Lower lobe of right lung (tissue), 2 donors: Measurements from ENCODE around the gene TTC7B. TPM values are rescaled to one million over a fixed set of nuclear protein-coding genes. Genes with fewer than 3 reads are reported as not detected.
A peak's percentile ranks its signal among the peaks of the same experiment; 100 is the strongest.

ENCODE experiments used
- ATAC-seq, 2 donors: fragments of 200-7000 bp; cut with Tn5 transposase; one replicate each; pipeline ENCODE4 v1.9.1; 2020 to 2022; ENCODE audit warnings: mild to moderate bottlenecking in 2 of 2, moderate library complexity in 2 of 2
- DNase-seq: peaks from one replicate; pipeline ENCODE4 v3.0.0-alpha.2; 2020
- H3K27ac ChIP-seq: fragments of 200-600 bp; one replicate; pipeline ENCODE4 v1.8.0; 2022
- H3K27me3 ChIP-seq: fragments of 200-600 bp; one replicate; pipeline ENCODE4 v1.8.0; 2022; ENCODE audit warnings: low read depth
- H3K36me3 ChIP-seq: fragments of 200-600 bp; one replicate; pipeline ENCODE4 v1.8.0; 2022; ENCODE audit warnings: mild to moderate bottlenecking
- H3K4me1 ChIP-seq: fragments of 200-600 bp; one replicate; pipeline ENCODE4 v1.8.0; 2022
- H3K4me3 ChIP-seq: fragments of 200-600 bp; one replicate; pipeline ENCODE4 v1.8.0; 2022; ENCODE audit warnings: mild to moderate bottlenecking
- H3K9me3 ChIP-seq: fragments of 200-600 bp; one replicate; pipeline ENCODE4 v1.8.0; 2022
- CTCF ChIP-seq: fragments of 200-600 bp; IDR thresholded peaks from one replicate; pipeline ENCODE4 v1.8.0; 2022; ENCODE audit warnings: antibody characterized with exemption, mild to moderate bottlenecking
- intact Hi-C: fragments of 100-400 bp; cut with DNase I; formaldehyde crosslinking; loops from one replicate; pipeline ENCODE4 v1.11.0; 2022
- total RNA-seq: library from RNA; stranded (reverse); fragmentation: NEBNext Ultra II Directional; extraction: Animal tissue kit (Norgen Biotek cat#: 25700); gene quantifications from one replicate; pipeline ENCODE4 v1.2.1, GENCODE V29; 2021
- donor health status: DM: no; HTN: yes; CAD: no; lungs with severe emphysema.

Gene TTC7B
- total RNA-seq, 1 donor from 2014 or later, result 54.1 TPM

- no peaks in the 10 kb centered on the region for H3K9me3 ChIP-seq
- H3K27me3 ChIP-seq, result no peaks in the 10 kb centered on the region
- ATAC-seq (no peak), DNase-seq (no peak)
- no peak overlapping the region for H3K4me3 ChIP-seq
- intact Hi-C loops, result no loop called here
- no peak overlapping the region for H3K27ac ChIP-seq
- no peaks in the 10 kb centered on the region for H3K4me1 ChIP-seq
- H3K36me3 ChIP-seq, result peaks cover 17% of the 10 kb centered on the region
- TF ChIP-seq CTCF, result no peak
These were observed 234.5 kb downstream of the TTC7B start for GRCh38 chr14:90581745-90582144.

- Histone ChIP-seq H3K4me3 (no peak overlapping the region), H3K27ac (no peak overlapping the region), H3K9me3 (no peaks in the 10 kb centered on the region), H3K36me3 (peaks cover 17% of the 10 kb centered on the region), H3K4me1 (no peaks in the 10 kb centered on the region), H3K27me3 (no peaks in the 10 kb centered on the region)
- intact Hi-C loops, result no loop called here
- DNase-seq, result no peak
- ATAC-seq, result no peak
- TF ChIP-seq CTCF, result no peak
These were observed 235.6 kb downstream of the TTC7B start for GRCh38 chr14:90580377-90581335.

GRCh38 chr14:90579816-90580215 is 236.4 kb downstream of the TTC7B start:
- Histone ChIP-seq H3K27ac (no peak overlapping the region), H3K4me3 (no peak overlapping the region), H3K4me1 (no peaks in the 10 kb centered on the region), H3K36me3 (peaks cover 17% of the 10 kb centered on the region), H3K27me3 (no peaks in the 10 kb centered on the region), H3K9me3 (no peaks in the 10 kb centered on the region)
- DNase-seq (no peak), ATAC-seq (no peak)
- intact Hi-C loops, result no loop called here
- no peak for TF ChIP-seq CTCF

- intact Hi-C loops, result no loop called here
- peak overlapping the region; percentile 18 for H3K27ac ChIP-seq
- DNase-seq (no peak), ATAC-seq (no peak)
- H3K27me3 ChIP-seq, result no peaks in the 10 kb centered on the region
- peaks cover 17% of the 10 kb centered on the region for H3K36me3 ChIP-seq
- no peak for TF ChIP-seq CTCF
- H3K9me3 ChIP-seq, result no peaks in the 10 kb centered on the region
- no peaks in the 10 kb centered on the region for H3K4me1 ChIP-seq
- H3K4me3 ChIP-seq, result no peak overlapping the region
These were observed 237.1 kb downstream of the TTC7B start for GRCh38 chr14:90579088-90579487.

GRCh38 chr14:90578283-90578985 is 237.8 kb downstream of the TTC7B start:
- intact Hi-C loops, result no loop called here
- peak overlapping the region; percentile 74 for H3K27ac ChIP-seq
- no peak for ATAC-seq

More at GRCh38 chr14:90578283-90578985, 237.8 kb downstream of the TTC7B start:
- TF ChIP-seq CTCF, result no peak
- Histone ChIP-seq H3K4me3 (no peak overlapping the region), H3K9me3 (no peaks in the 10 kb centered on the region), H3K27me3 (no peaks in the 10 kb centered on the region), H3K4me1 (no peaks in the 10 kb centered on the region), H3K36me3 (peaks cover 17% of the 10 kb centered on the region)
- DNase-seq, result no peak
